ENCODE data around the gene HDAC7.

GRCh38 chr12:47798382-47798948 lies 21.2 kb downstream of the HDAC7 start:
- TF ChIP-seq CTCF (CRISPR knock-in tag; IDR thresholded peaks at IDR 0.05), result no peak
- no peak for TF ChIP-seq RNF2 (conservative IDR thresholded peaks at IDR 0.05; ENCODE audit: low read depth)
- no peak for TF ChIP-seq JUND (CRISPR knock-in tag; IDR thresholded peaks at IDR 0.05)
- TF ChIP-seq POLR2A (IDR thresholded peaks at IDR 0.05; ENCODE audit: insufficient read depth in 1 of 2, low read depth in 2 of 2, low read length in 2 of 2), result no peak
- no peak for TF ChIP-seq ZXDC (CRISPR knock-in tag; IDR thresholded peaks at IDR 0.05)
- no peak for TF ChIP-seq TOPORS (CRISPR knock-in tag; IDR thresholded peaks at IDR 0.05)

Data from HepG2 (cell line).